Mammary epithelial cell (primary cell): ENCODE results near the gene LRMDA.

ENCODE experiments used
- EZH2 ChIP-seq: IDR thresholded peaks from 2 replicates; pipeline ENCODE4 v1.6.1; 2012; ENCODE audit warnings: low read length, inconsistent platforms, borderline replicate concordance
- TF ChIP-seq, protein P1 (sequence below), 2 donors: IDR thresholded peaks in 1 of 2; conservative IDR thresholded peaks in 1 of 2; 2 replicates each; pipeline ENCODE4 v1.5.1; 2011 to 2012; ENCODE audit warnings: inconsistent platforms in 2 of 2, low read length in 2 of 2, mild to moderate bottlenecking in 2 of 2, control low read depth in 1 of 2, low read depth in 1 of 2; ENCODE audit not compliant: insufficient read depth in 1 of 2; ENCODE audit errors: extremely low read depth in 1 of 2

DNA sequence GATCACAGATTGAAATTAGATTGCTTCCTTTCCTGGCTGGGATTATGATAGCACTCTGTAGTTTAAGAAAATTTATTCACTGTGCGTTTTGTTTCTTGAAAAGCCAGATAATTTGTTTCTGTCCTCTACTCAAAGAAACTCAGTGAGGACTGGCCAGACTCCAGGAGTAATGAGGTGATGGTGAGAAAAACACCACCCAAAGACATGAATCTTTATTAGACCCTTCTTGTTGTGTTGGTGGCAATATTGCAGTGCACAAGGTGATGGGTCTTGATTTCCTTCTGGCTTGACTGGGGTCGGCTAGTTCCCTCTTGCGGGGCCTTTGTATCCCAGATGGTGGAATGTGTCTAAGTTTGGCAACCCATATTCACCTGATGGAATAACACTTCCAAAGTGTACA is 756.8 kb downstream of the LRMDA start:
- TF ChIP-seq, protein P1, sequence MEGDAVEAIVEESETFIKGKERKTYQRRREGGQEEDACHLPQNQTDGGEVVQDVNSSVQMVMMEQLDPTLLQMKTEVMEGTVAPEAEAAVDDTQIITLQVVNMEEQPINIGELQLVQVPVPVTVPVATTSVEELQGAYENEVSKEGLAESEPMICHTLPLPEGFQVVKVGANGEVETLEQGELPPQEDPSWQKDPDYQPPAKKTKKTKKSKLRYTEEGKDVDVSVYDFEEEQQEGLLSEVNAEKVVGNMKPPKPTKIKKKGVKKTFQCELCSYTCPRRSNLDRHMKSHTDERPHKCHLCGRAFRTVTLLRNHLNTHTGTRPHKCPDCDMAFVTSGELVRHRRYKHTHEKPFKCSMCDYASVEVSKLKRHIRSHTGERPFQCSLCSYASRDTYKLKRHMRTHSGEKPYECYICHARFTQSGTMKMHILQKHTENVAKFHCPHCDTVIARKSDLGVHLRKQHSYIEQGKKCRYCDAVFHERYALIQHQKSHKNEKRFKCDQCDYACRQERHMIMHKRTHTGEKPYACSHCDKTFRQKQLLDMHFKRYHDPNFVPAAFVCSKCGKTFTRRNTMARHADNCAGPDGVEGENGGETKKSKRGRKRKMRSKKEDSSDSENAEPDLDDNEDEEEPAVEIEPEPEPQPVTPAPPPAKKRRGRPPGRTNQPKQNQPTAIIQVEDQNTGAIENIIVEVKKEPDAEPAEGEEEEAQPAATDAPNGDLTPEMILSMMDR (conservative IDR thresholded peaks at IDR 0.05 in 1 of 2, IDR thresholded peaks at IDR 0.05 in 1 of 2; ENCODE audit: extremely low read depth in 1 of 2, insufficient read depth in 1 of 2, low read depth in 1 of 2, low read length in 2 of 2), result no peak
- TF ChIP-seq EZH2, result no peak
